ENCODE results near the gene FAM174C. TPM values are rescaled to one million over a fixed set of nuclear protein-coding genes. Genes with fewer than 3 reads are reported as not detected.

The FAM174C gene
- total RNA-seq, 2 donors from 2014 or later = 59.8 to 69.1 TPM

GRCh38 chr19:1280636-1281568 is 5.6 kb downstream of the FAM174C start:
- peaks cover 30% of the 10 kb centered on the region for H3K4me1 Mint-ChIP-seq (ENCODE audit: low read depth)
- no peaks in the 10 kb centered on the region for H3K9me3 Mint-ChIP-seq
- ATAC-seq (replicated peaks in 1 of 2) (no peak), DNase-seq (no peak)
- peaks cover 15% of the 10 kb centered on the region for H3K27me3 Mint-ChIP-seq (ENCODE audit: low read depth)
- no peak overlapping the region for H3K27ac Mint-ChIP-seq
- H3K36me3 Mint-ChIP-seq (ENCODE audit: insufficient read depth in 2 of 2) = peaks cover 3 to 6% of the 10 kb centered on the region in 2 donors
- H3K4me3 Mint-ChIP-seq = no peak overlapping the region

- DNase-seq = no peak
- Mint-ChIP-seq H3K4me1 (ENCODE audit: low read depth) (peaks cover 31% of the 10 kb centered on the region), H3K36me3 (ENCODE audit: insufficient read depth in 2 of 2) (peaks cover 3% of the 10 kb centered on the region in 2 donors), H3K9me3 (no peaks in the 10 kb centered on the region), H3K4me3 (no peak overlapping the region), H3K27me3 (ENCODE audit: low read depth) (peaks cover 20% of the 10 kb centered on the region), H3K27ac (peak overlapping the region; percentile 65)
- no peak for ATAC-seq (replicated peaks in 1 of 2)
Measured at GRCh38 chr19:1281569-1282287, 6.4 kb downstream of the FAM174C start.

- no peak overlapping the region for H3K4me3 Mint-ChIP-seq
- DNase-seq (no peak), ATAC-seq (replicated peaks in 1 of 2) (no peak)
- peaks cover 2 to 3% of the 10 kb centered on the region in 2 donors for H3K36me3 Mint-ChIP-seq (ENCODE audit: insufficient read depth in 2 of 2)
- peaks cover 21% of the 10 kb centered on the region for H3K27me3 Mint-ChIP-seq (ENCODE audit: low read depth)
- H3K4me1 Mint-ChIP-seq (ENCODE audit: low read depth) = peaks cover 25% of the 10 kb centered on the region
- H3K27ac Mint-ChIP-seq = no peak overlapping the region
- H3K9me3 Mint-ChIP-seq = no peaks in the 10 kb centered on the region
Measured at GRCh38 chr19:1282588-1283206, 7.4 kb downstream of the FAM174C start.

GRCh38 chr19:1283207-1283916 is 8.0 kb downstream of the FAM174C start:
- peaks cover 21% of the 10 kb centered on the region for H3K27me3 Mint-ChIP-seq (ENCODE audit: low read depth)
- H3K4me1 Mint-ChIP-seq (ENCODE audit: low read depth) = peaks cover 18% of the 10 kb centered on the region
- H3K27ac Mint-ChIP-seq = no peak overlapping the region
- no peaks in the 10 kb centered on the region for H3K9me3 Mint-ChIP-seq
- no peak overlapping the region for H3K4me3 Mint-ChIP-seq
- H3K36me3 Mint-ChIP-seq (ENCODE audit: insufficient read depth in 2 of 2) = peaks cover 2 to 3% of the 10 kb centered on the region in 2 donors
- DNase-seq = no peak
- ATAC-seq (replicated peaks in 1 of 2) = no peak

GRCh38 chr19:1283917-1284292 is 8.6 kb downstream of the FAM174C start:
- H3K4me1 Mint-ChIP-seq (ENCODE audit: low read depth) = peaks cover 18% of the 10 kb centered on the region
- H3K27me3 Mint-ChIP-seq (ENCODE audit: low read depth) = peaks cover 21% of the 10 kb centered on the region
- H3K9me3 Mint-ChIP-seq = no peaks in the 10 kb centered on the region
- H3K27ac Mint-ChIP-seq = no peak overlapping the region
- ATAC-seq (replicated peaks in 1 of 2) (no peak), DNase-seq (no peak)
- H3K4me3 Mint-ChIP-seq = no peak overlapping the region
- H3K36me3 Mint-ChIP-seq (ENCODE audit: insufficient read depth in 2 of 2) = peaks cover 2 to 3% of the 10 kb centered on the region in 2 donors

- peak overlapping the region; percentile 16 to 21 for H3K4me3 Mint-ChIP-seq
- peaks cover 2 to 3% of the 10 kb centered on the region in 2 donors for H3K36me3 Mint-ChIP-seq (ENCODE audit: insufficient read depth in 2 of 2)
- ATAC-seq (replicated peaks in 1 of 2) = no peak
- DNase-seq = no peak
- H3K4me1 Mint-ChIP-seq (ENCODE audit: low read depth) = peaks cover 16% of the 10 kb centered on the region
- no peak overlapping the region for H3K27ac Mint-ChIP-seq
- no peaks in the 10 kb centered on the region for H3K9me3 Mint-ChIP-seq
- H3K27me3 Mint-ChIP-seq (ENCODE audit: low read depth) = peaks cover 21% of the 10 kb centered on the region
Measured at GRCh38 chr19:1284293-1284978, 9.1 kb downstream of the FAM174C start.

GRCh38 chr19:1284979-1285736 is 9.8 kb downstream of the FAM174C start:
- DNase-seq (no peak), ATAC-seq (replicated peaks in 1 of 2) (no peak)
- peak overlapping the region; percentile 16 to 21 for H3K4me3 Mint-ChIP-seq
- H3K9me3 Mint-ChIP-seq = no peaks in the 10 kb centered on the region
- H3K4me1 Mint-ChIP-seq (ENCODE audit: low read depth) = peaks cover 9% of the 10 kb centered on the region
- H3K27ac Mint-ChIP-seq = no peak overlapping the region
- peaks cover 21% of the 10 kb centered on the region for H3K27me3 Mint-ChIP-seq (ENCODE audit: low read depth)
- H3K36me3 Mint-ChIP-seq (ENCODE audit: insufficient read depth in 2 of 2) = no peaks in the 10 kb centered on the region

- Mint-ChIP-seq H3K4me3 (peak within 1 kb of the TSS; percentile 51 to 70), H3K4me1 (ENCODE audit: low read depth) (peaks cover 5% of the 10 kb centered on the region), H3K27ac (no peak within 1 kb of the TSS), H3K9me3 (no peaks in the 10 kb centered on the region), H3K36me3 (ENCODE audit: insufficient read depth in 2 of 2) (no peaks in the 10 kb centered on the region), H3K27me3 (ENCODE audit: low read depth) (peaks cover 21% of the 10 kb centered on the region)
- no peak for ATAC-seq (replicated peaks in 1 of 2)
- DNase-seq = no peak
Measured at GRCh38 chr19:1285737-1286360, 10.5 kb downstream of the FAM174C start, which contains the start of gene EFNA2. Gene EFNA2 (plus strand): TSS chr19:1285873. CDS start chr19:1286169, 296 bp downstream.

GRCh38 chr19:1286487-1287353 is 11.4 kb downstream of the FAM174C start:
- Mint-ChIP-seq H3K9me3 (no peaks in the 10 kb centered on the region), H3K36me3 (ENCODE audit: insufficient read depth in 2 of 2) (no peaks in the 10 kb centered on the region), H3K4me3 (peak overlapping the region; percentile 51 to 70), H3K4me1 (ENCODE audit: low read depth) (peaks cover 5% of the 10 kb centered on the region), H3K27me3 (ENCODE audit: low read depth) (peaks cover 21% of the 10 kb centered on the region), H3K27ac (no peak overlapping the region)
- ATAC-seq (replicated peaks in 1 of 2) (no peak), DNase-seq (no peak)

- Mint-ChIP-seq H3K27me3 (ENCODE audit: low read depth) (peaks cover 21% of the 10 kb centered on the region), H3K36me3 (ENCODE audit: insufficient read depth in 2 of 2) (no peaks in the 10 kb centered on the region), H3K4me1 (ENCODE audit: low read depth) (peaks cover 5% of the 10 kb centered on the region), H3K4me3 (no peak overlapping the region), H3K27ac (no peak overlapping the region), H3K9me3 (no peaks in the 10 kb centered on the region)
- ATAC-seq (replicated peaks in 1 of 2) = no peak
- DNase-seq = no peak
Measured at GRCh38 chr19:1287354-1288225, 12.3 kb downstream of the FAM174C start.
